PC-9 (cell line): ENCODE results near the gene ANO1. TPM values are rescaled to one million over a fixed set of nuclear protein-coding genes. Genes with fewer than 3 reads are reported as not detected.
"Not testable (repeated sequence)": the region's sequence is repeated elsewhere in the genome, so short reads cannot be mapped to it uniquely, and the experiment has no call there.

Experiments used
- BruUV-seq: library from RNA; stranded (reverse); fragments of 400-500 nt; replicated peaks from 2 replicates; lab custom pipeline; 2021; lab: Mats Ljungman, UMichigan
- CTCF ChIA-PET: fragments of 300-600 bp; sonication (Branson Sonifier 250); formaldehyde crosslinking; loops from one replicate; lab custom pipeline; 2022; ENCODE audit warnings: antibody characterized with exemption; lab: Charles Lee
- POLR2A ChIA-PET: fragments of 300-600 bp; sonication (Branson Sonifier 250); formaldehyde crosslinking; loops from one replicate; lab custom pipeline; 2022; ENCODE audit warnings: antibody characterized with exemption; ENCODE audit not compliant: unreplicated experiment; lab: Charles Lee
- DNase-seq, 2 experiments: peaks; one replicate each; pipeline versions ENCODE4 v3.0.0 to v3.0.0-alpha.2; 2015 to 2022; ENCODE audit warnings: mixed read lengths in 1 of 2
- H2AFZ ChIP-seq: fragments of 200-600 bp; sonication (generic); 2 replicates; pipeline ENCODE4 v1.8.1; 2017; ENCODE audit warnings: antibody characterized with exemption
- H3F3A ChIP-seq: fragments of 200-600 bp; sonication (generic); 2 replicates; pipeline ENCODE4 v1.8.1; 2017; ENCODE audit warnings: antibody characterized with exemption, mild to moderate bottlenecking, low read depth; ENCODE audit not compliant: insufficient read depth
- H3K27ac ChIP-seq: fragments of 200-600 bp; sonication (generic); 2 replicates; pipeline ENCODE4 v1.6.1; 2016; ENCODE audit warnings: mixed run types
- H3K27me3 ChIP-seq: fragments of 200-600 bp; sonication (generic); 2 replicates; pipeline ENCODE4 v1.6.1; 2016; ENCODE audit warnings: low read depth, mixed run types; ENCODE audit not compliant: insufficient read depth
- H3K36me3 ChIP-seq: fragments of 200-600 bp; sonication (generic); 2 replicates; pipeline ENCODE4 v1.6.1; 2016; ENCODE audit warnings: low read depth, mixed run types
- H3K4me1 ChIP-seq: fragments of 200-600 bp; sonication (generic); replicated peaks from 2 replicates; pipeline ENCODE4 v1.6.1; 2016; ENCODE audit warnings: mixed run types; ENCODE audit not compliant: insufficient read depth
- H3K4me2 ChIP-seq: fragments of 200-600 bp; sonication (generic); 2 replicates; pipeline ENCODE4 v1.6.1; 2017; ENCODE audit warnings: mixed run types
- H3K4me3 ChIP-seq: fragments of 200-600 bp; sonication (generic); 2 replicates; pipeline ENCODE4 v1.6.1; 2016; ENCODE audit warnings: mixed run types
- H3K79me2 ChIP-seq: fragments of 200-600 bp; sonication (generic); 2 replicates; pipeline ENCODE4 v1.6.1; 2017; ENCODE audit warnings: low read depth, mixed run types
- H3K9me2 ChIP-seq: fragments of 200-600 bp; sonication (generic); 2 replicates; pipeline ENCODE4 v1.8.1; 2017; ENCODE audit warnings: mild to moderate bottlenecking; ENCODE audit not compliant: insufficient read depth
- H3K9me3 ChIP-seq: fragments of 200-600 bp; sonication (generic); 2 replicates; pipeline ENCODE4 v1.8.1; 2016; ENCODE audit warnings: low read depth; ENCODE audit not compliant: insufficient read depth
- H4K20me1 ChIP-seq: fragments of 200-600 bp; sonication (generic); 2 replicates; pipeline ENCODE4 v1.8.1; 2017; ENCODE audit not compliant: insufficient read depth
- EZH2 ChIP-seq: fragments of 200-600 bp; sonication (generic); IDR thresholded peaks from 2 replicates; pipeline ENCODE4 v1.8.0; 2017; ENCODE audit warnings: antibody characterized with exemption, low read depth
- intact Hi-C: fragments of 100-400 bp; cut with micrococcal nuclease; formaldehyde crosslinking; loops from one replicate; pipeline ENCODE4 v1.10.0; 2022; ENCODE audit not compliant: unreplicated experiment
- total RNA-seq: library from RNA; stranded (reverse); gene quantifications from 2 replicates; pipeline ENCODE4 v1.2.3, GENCODE V29; 2021
- TF ChIP-seq, protein P1 (sequence below): fragments of 200-600 bp; sonication (generic); conservative IDR thresholded peaks from 2 replicates; pipeline ENCODE4 v1.6.1; 2017; ENCODE audit warnings: mixed run types, antibody characterized with exemption, mild to moderate bottlenecking, moderate library complexity

Gene ANO1
- total RNA-seq, 1 experiment from 2014 or later, result 107 TPM

DNA sequence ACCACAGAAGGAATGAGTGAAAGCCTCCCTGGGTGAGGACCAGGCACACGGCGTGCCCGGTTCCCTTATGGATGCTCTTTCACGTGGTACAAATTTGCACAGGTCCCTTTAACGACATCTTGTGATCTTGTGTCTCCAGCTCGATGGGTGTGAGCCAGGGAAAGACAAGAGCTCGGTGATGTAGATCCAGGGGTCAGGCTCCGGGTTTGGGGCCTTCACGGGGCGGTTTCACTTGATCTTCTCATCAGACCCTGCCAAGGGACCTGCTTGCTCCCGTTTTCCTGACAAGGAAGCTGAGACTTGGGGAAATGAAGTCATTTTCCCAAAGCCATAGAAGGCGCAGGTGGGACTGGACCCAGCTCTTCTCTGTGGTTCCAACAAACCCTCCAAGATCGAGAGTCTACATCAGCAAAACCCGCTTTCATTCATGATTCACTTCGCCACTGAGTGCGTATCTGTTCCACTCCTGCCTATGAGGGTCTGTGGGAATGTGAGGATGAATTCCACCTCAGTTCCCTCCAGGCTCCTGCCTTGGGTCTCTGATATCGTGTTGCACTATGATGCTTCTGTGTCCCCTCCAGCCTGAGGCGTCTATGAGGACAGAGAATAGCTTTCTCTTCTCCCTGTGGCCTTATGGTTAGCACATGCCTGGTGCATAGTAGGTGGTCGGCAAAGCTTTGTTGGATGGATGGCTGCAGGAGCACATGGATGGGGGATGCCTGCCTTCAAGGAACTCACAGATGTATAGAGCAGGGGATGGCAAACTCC lies 45.0 kb upstream of the ANO1 start:
- TF ChIP-seq, protein P1, sequence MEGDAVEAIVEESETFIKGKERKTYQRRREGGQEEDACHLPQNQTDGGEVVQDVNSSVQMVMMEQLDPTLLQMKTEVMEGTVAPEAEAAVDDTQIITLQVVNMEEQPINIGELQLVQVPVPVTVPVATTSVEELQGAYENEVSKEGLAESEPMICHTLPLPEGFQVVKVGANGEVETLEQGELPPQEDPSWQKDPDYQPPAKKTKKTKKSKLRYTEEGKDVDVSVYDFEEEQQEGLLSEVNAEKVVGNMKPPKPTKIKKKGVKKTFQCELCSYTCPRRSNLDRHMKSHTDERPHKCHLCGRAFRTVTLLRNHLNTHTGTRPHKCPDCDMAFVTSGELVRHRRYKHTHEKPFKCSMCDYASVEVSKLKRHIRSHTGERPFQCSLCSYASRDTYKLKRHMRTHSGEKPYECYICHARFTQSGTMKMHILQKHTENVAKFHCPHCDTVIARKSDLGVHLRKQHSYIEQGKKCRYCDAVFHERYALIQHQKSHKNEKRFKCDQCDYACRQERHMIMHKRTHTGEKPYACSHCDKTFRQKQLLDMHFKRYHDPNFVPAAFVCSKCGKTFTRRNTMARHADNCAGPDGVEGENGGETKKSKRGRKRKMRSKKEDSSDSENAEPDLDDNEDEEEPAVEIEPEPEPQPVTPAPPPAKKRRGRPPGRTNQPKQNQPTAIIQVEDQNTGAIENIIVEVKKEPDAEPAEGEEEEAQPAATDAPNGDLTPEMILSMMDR, result no peak
- TF ChIP-seq EZH2, result no peak
- no peaks in the 10 kb centered on the region for H3F3A ChIP-seq
- H3K4me2 ChIP-seq, result no peak overlapping the region

DNA sequence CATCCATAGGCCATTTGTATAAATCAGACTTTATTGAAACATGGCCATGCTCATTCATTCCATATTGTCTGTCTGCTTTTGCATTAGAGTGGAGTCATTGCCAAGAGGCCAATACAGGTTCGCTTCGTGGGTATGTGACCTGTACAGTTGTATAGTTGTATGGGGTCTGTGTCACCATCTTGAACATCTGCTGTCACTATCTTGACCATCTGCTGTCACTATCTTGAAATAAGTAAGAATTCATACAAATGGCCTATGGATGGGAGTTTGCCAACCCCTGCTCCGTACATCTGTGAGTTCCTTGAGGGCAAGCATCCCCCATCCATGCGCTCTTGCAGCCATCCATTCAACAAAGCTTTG lies 44.4 kb upstream of the ANO1 start:
- ChIA-PET CTCF (no interaction called here), POLR2A (no interaction called here)
- Histone ChIP-seq H3K27ac (no peak overlapping the region), H3K4me2 (no peak overlapping the region), H3K4me1 (peaks cover 12% of the 10 kb centered on the region), H3K79me2 (no peaks in the 10 kb centered on the region), H2AFZ (no peak overlapping the region), H3F3A (no peaks in the 10 kb centered on the region), H3K4me3 (no peak overlapping the region), H3K9me3 (peaks cover 23% of the 10 kb centered on the region), H3K36me3 (no peaks in the 10 kb centered on the region), H3K27me3 (no peaks in the 10 kb centered on the region), H4K20me1 (no peaks in the 10 kb centered on the region), H3K9me2 (no peaks in the 10 kb centered on the region)
- no TSS peak for BruUV-seq
- TF ChIP-seq, protein P1, result no peak
- TF ChIP-seq EZH2, result no peak
- intact Hi-C loops, result no loop called here
- DNase-seq, result no peak

More for the DNA sequence above, 45.0 kb upstream of the ANO1 start:
- no peaks in the 10 kb centered on the region for H4K20me1 ChIP-seq
- no peaks in the 10 kb centered on the region for H3K9me2 ChIP-seq
- no peak overlapping the region for H3K27ac ChIP-seq
- H3K79me2 ChIP-seq, result no peaks in the 10 kb centered on the region
- DNase-seq, result no peak
- no TSS peak for BruUV-seq
- peaks cover 18% of the 10 kb centered on the region for H3K9me3 ChIP-seq
- H3K4me3 ChIP-seq, result no peak overlapping the region
- no peak overlapping the region for H2AFZ ChIP-seq
- H3K27me3 ChIP-seq, result no peaks in the 10 kb centered on the region
- ChIA-PET CTCF (no interaction called here), POLR2A (no interaction called here)
- H3K36me3 ChIP-seq, result no peaks in the 10 kb centered on the region
- peaks cover 12% of the 10 kb centered on the region for H3K4me1 ChIP-seq
- intact Hi-C loops, result no loop called here

DNA sequence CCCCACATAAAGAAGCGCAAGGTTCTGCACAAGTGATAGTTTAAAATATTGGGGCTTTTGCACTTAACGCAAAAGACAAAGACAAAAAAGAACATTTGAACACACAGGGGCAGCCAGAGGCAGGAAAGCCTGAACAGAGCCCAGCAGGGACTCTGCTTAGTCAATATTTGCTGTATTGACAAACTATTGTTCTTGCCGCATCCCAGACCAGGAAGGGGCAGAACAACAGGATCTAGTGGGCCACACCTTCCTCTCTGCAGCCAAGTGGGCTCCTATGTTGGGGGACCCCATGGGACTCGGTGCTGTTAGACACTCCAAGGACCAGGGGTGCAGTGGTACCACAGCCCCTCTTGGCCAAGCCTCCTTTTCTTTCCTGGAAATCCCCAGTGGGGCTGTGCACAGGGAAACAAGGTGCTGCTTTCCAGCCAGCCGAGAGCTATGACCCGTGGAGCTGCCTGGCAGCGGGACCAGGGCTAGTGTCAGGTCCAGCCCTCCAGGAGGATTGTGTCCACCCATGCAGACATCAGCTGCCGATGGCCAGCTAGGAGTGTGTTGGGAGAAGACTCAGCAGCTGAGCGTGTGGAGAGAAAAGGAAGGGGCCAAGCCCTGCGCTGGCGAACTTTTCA lies 43.3 kb upstream of the ANO1 start:
- no peak overlapping the region for H2AFZ ChIP-seq
- BruUV-seq, result no TSS peak
- no peak overlapping the region for H3K27ac ChIP-seq
- DNase-seq, result no peak
- no peaks in the 10 kb centered on the region for H3F3A ChIP-seq
- no peak for TF ChIP-seq EZH2
- TF ChIP-seq, protein P1, result no peak
- no peaks in the 10 kb centered on the region for H3K79me2 ChIP-seq
- POLR2A ChIA-PET, result no interaction called here
- no peaks in the 10 kb centered on the region for H3K36me3 ChIP-seq
- intact Hi-C loops, result no loop called here
- H3K4me3 ChIP-seq, result no peak overlapping the region
- no peaks in the 10 kb centered on the region for H4K20me1 ChIP-seq
- H3K9me3 ChIP-seq, result peaks cover 26% of the 10 kb centered on the region
- peaks cover 12% of the 10 kb centered on the region for H3K4me1 ChIP-seq
- CTCF ChIA-PET, result no interaction called here
- no peaks in the 10 kb centered on the region for H3K27me3 ChIP-seq
- H3K9me2 ChIP-seq, result no peaks in the 10 kb centered on the region
- peak overlapping the region; percentile 32 for H3K4me2 ChIP-seq

DNA sequence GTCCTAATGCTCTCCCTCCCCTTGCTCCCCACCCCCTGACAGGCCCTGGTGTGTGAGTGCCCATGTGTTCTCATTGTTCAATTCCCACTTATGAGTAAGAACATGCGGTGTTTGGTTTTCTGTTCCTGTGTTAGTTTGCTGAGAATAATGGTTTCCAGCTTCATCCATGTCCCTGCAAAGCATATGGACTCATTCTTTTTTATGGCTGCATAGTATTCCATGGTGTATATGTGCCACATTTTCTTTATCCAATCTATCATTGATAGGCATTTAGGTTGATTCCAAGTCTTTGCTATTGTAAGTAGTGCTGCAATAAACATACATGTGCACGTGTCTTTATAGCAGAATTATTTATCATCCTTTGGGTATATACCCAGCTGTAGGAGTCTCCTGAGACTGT lies 42.5 kb upstream of the ANO1 start:
- H3K9me2 ChIP-seq, H3K27me3 ChIP-seq, H3K36me3 ChIP-seq, H3K4me3 ChIP-seq, H3K27ac ChIP-seq, H3F3A ChIP-seq, intact Hi-C loops, BruUV-seq, H2AFZ ChIP-seq, H4K20me1 ChIP-seq, DNase-seq, CTCF ChIA-PET, POLR2A ChIA-PET, H3K79me2 ChIP-seq, H3K4me2 ChIP-seq: not testable (repeated sequence)
- Histone ChIP-seq H3K9me3 (peaks cover 26% of the 10 kb centered on the region), H3K4me1 (peaks cover 12% of the 10 kb centered on the region)
